AG09309 (cell line): ENCODE data around the gene TF.

Experiments
- DNase-seq: peaks from one replicate; pipeline ENCODE4 v3.0.0-alpha.2; 2010; ENCODE audit warnings: low read depth
- H3K4me3 ChIP-seq: 2 replicates; pipeline ENCODE4 v1.5.1; 2011; ENCODE audit warnings: mild to moderate bottlenecking, low read depth, low read length, moderate library complexity; ENCODE audit not compliant: control insufficient read depth
- TF ChIP-seq, protein P1 (sequence below): IDR thresholded peaks from 2 replicates; pipeline ENCODE4 v1.5.1; 2011; ENCODE audit warnings: mild to moderate bottlenecking, low read depth, low read length, inconsistent platforms; ENCODE audit not compliant: insufficient read depth, control insufficient read depth; ENCODE audit errors: missing control alignments

TF gene

DNA sequence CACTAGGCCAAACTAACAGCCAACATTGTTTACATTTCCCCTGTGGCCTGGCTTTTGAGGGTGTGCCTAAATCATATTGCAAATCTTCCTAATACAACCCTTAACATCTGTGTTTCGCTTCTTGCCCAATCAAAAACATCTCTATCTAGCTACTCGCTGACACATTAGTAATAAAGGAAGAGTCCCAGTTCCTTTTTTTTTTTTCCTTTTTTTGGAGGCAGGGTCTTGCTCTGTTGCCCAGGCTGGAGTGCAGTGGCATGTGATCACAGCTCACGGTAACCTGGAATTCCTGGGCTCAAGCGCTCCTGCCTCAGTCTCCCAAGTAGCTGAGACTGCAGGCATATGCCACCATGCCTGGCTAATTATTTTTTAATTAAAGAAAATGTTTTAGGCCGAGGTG, 57.3 kb downstream of the TF start:
- DNase-seq = no peak
- TF ChIP-seq, protein P1, sequence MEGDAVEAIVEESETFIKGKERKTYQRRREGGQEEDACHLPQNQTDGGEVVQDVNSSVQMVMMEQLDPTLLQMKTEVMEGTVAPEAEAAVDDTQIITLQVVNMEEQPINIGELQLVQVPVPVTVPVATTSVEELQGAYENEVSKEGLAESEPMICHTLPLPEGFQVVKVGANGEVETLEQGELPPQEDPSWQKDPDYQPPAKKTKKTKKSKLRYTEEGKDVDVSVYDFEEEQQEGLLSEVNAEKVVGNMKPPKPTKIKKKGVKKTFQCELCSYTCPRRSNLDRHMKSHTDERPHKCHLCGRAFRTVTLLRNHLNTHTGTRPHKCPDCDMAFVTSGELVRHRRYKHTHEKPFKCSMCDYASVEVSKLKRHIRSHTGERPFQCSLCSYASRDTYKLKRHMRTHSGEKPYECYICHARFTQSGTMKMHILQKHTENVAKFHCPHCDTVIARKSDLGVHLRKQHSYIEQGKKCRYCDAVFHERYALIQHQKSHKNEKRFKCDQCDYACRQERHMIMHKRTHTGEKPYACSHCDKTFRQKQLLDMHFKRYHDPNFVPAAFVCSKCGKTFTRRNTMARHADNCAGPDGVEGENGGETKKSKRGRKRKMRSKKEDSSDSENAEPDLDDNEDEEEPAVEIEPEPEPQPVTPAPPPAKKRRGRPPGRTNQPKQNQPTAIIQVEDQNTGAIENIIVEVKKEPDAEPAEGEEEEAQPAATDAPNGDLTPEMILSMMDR = no peak
- H3K4me3 ChIP-seq = no peak overlapping the region

DNA sequence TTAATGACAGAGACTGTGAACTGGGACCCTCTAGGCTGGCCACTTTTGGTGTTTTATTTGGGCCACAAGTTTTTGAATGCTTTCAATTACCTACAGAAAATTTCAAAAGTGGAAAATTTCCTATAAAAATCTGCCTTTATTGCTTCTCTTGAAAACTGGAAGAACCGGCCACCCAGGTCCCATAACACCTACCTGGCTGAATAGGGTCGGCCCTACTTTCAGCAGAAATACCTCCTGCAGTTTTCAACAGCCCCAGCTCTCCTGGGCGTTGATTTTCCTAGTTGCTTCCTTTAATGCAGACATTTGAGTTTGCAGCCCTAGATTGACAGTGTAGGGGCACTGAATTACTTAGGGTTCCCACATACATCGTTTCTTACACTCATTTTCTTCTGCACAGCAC, 58.7 kb downstream of the TF start:
- H3K4me3 ChIP-seq = no peak overlapping the region
- TF ChIP-seq, protein P1 = no peak
- no peak for DNase-seq

DNA sequence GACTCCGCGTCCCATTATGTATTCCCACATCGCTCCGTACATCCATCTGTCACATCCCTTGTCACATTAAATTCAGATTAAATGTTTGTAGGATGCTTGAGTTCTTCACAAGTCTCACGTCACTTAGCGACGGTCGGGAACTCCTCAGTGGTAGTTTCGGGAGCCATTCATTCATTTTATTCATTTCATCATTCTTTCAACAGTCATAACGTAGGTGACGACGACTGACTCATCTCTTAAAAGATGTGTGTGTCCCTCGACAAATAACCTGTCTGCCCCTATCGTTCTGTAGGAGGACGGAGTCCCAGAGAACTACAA, 59.1 kb downstream of the TF start:
- TF ChIP-seq, protein P1 = no peak
- DNase-seq = no peak

DNA sequence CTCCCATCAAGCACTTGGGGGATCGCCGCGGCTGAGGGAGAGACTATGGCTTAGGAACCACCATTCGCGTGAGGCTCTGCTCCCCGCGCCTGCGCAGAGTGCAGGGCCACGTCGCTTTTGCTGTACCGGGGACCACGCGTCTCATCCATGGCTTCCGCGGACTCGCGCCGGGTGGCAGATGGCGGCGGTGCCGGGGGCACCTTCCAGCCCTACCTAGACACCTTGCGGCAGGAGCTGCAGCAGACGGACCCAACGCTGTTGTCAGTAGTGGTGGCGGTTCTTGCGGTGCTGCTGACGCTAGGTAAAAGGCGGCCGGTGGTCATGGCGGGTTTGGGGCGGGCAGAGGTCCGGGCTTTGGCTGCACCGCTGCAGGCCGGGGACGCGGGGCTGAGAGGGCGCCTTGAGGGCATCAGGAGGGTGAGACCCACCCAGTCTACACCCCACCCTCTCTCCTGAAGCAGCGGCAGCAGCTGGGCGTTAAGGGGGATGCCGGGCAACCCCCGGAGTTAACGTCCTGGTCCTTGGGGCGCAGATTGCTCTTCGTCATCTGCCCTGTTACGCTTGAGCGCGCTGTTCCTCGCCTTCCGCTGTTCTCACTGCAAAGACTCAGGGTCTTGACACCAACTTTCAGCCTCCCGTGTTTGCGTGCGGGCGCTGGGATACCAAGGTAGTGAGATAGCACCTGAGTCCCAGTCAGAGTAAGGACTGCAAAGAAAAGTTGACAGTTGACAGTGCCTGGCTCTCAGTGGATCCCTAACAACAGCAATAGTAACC, 59.7 kb downstream of the TF start, which contains the start of gene SRPRB:
Gene SRPRB, plus strand, starts transcription at position 114 of the 774 bp plus-strand sequence. Its CDS starts 34 bp downstream, at position 148.
- peak within 1 kb of the TSS; percentile 100 for H3K4me3 ChIP-seq
- peak; percentile 70 for DNase-seq
- TF ChIP-seq, protein P1 = no peak

More for the DNA sequence above, 59.1 kb downstream of the TF start:
- H3K4me3 ChIP-seq = peak overlapping the region; percentile 100

DNA sequence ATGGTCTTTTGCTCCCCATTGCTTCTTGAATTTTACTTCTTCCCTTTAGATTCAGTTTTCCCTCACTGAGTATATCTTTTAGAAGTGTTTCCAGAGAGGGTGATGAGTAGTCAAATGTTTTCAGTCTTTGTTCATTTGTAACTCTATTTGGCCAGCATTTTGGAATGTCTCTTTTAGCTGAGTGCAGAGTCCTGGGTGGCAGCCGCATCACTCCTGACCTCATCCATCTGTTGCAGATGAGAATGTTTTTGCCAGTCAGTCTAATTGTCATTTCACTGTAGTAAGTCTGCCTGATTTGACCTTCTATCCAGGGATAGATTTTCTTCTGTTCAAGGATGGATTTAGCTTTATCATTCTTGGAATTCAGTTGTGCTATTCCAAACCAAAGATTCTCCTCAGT, 66.7 kb downstream of the TF start:
- DNase-seq = peak; percentile 4
- TF ChIP-seq, protein P1 = no peak
- H3K4me3 ChIP-seq = no peak overlapping the region

DNA sequence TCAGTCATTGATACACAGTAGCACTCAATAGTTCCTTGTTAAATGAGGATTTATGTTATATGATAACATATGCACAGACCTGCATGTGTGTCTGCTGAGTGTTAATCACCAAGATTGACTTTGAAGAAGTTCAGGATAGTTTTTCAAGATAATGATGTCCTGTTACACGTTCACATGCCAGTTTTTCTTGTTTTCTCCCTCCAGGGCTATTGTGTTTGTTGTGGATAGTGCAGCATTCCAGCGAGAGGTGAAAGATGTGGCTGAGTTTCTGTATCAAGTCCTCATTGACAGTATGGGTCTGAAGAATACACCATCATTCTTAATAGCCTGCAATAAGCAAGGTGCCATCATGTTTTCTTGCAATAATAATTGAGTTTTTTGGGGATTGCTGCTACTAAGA, 69.2 kb downstream of the TF start:
- no peak overlapping the region for H3K4me3 ChIP-seq
- TF ChIP-seq, protein P1 = no peak
- DNase-seq = no peak
